GM13977 (cell line): ENCODE results near the gene KRTAP12-3.

Experiments used
- DNase-seq: peaks from one replicate; pipeline ENCODE4 v3.0.0; 2012; ENCODE audit warnings: low spot score
- CTCF ChIP-seq: IDR thresholded peaks from 2 replicates; pipeline ENCODE4 v1.5.1; 2012; ENCODE audit warnings: mild to moderate bottlenecking, control low read depth; ENCODE audit not compliant: insufficient read depth; ENCODE audit errors: extremely low read depth, missing control alignments
- in situ Hi-C: fragments of 300-500 bp; cut with MboI; formaldehyde crosslinking; loops from one replicate; pipeline ENCODE4 v1.12.0; 2022; ENCODE audit warnings: low sequenced_read_pairs, low pct_unique_long_range_greater_than_20kb, mixed read lengths, inconsistent platforms; ENCODE audit not compliant: unreplicated experiment

The KRTAP12-3 gene

GRCh38 chr21:44647222-44647552, 10.5 kb upstream of the KRTAP12-3 start:
- DNase-seq = no peak
- no peak for TF ChIP-seq CTCF
- in situ Hi-C loops = no loop called here

GRCh38 chr21:44648557-44649311, 9.0 kb upstream of the KRTAP12-3 start:
- TF ChIP-seq CTCF = no peak
- DNase-seq = no peak
- in situ Hi-C loops = no loop called here

GRCh38 chr21:44649521-44650100, 8.1 kb upstream of the KRTAP12-3 start:
- no peak for TF ChIP-seq CTCF
- in situ Hi-C loops = no loop called here
- DNase-seq = no peak

- TF ChIP-seq CTCF = no peak
- DNase-seq = no peak
- in situ Hi-C loops = no loop called here
Measured at GRCh38 chr21:44650265-44650972, 7.3 kb upstream of the KRTAP12-3 start.

GRCh38 chr21:44650973-44651675, 6.6 kb upstream of the KRTAP12-3 start:
- TF ChIP-seq CTCF = no peak
- in situ Hi-C loops = no loop called here

GRCh38 chr21:44653123-44653522, 4.6 kb upstream of the KRTAP12-3 start:
- no peak for DNase-seq
- in situ Hi-C loops = no loop called here
- no peak for TF ChIP-seq CTCF

More at GRCh38 chr21:44650973-44651675, 6.6 kb upstream of the KRTAP12-3 start:
- no peak for DNase-seq
